ENCODE data around the gene PLAAT4.
"Not testable (repeated sequence)": the region's sequence is repeated elsewhere in the genome, so short reads cannot be mapped to it uniquely, and the experiment has no call there.

Gene PLAAT4

GRCh38 chr11:63537293-63538101 is 889 bp downstream of the PLAAT4 start:
- no peak for DNase-seq (ENCODE audit: low read depth in 1 of 2, low spot score in 1 of 2)

DNA sequence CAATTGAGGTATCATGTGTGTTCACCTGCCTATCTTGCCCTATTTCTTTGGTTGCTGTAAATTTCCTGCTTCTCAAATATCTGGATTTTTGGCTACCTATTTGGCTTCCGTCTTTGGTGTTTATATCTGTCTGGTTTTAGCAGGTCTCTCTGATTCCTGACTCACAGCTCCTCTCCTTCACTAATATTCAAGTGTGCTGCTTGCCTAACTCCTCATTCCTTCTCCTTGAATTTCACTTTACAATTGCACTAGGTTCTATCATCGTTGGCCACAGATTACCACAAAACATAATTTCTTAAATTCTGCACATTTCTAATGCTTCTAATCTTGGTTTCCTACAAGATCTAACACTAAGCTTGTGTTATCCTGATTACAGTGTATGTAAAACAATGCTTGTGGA is 5.9 kb downstream of the PLAAT4 start:
- not testable (repeated sequence) for DNase-seq (ENCODE audit: low read depth in 1 of 2, low spot score in 1 of 2)

DNA sequence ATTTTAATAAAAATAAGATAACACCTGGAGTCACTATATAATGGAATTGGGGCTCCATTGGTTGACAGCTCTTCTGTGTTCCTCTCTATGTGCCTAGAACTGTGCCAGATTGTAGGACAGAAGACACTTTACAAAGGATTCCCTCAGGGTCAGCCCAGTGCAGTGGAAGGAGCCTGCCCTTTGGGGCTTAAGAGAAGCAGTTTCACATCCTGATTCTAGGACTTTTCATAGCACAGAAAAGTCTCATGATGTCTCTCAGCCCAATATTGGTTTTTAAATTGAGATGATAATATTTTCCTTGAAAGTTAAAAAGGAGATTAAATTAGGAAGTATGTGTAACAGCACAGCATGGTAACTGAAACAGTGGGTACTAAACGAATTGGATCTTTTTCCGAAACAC is 7.1 kb downstream of the PLAAT4 start:
- no peak for DNase-seq (ENCODE audit: low read depth in 1 of 2, low spot score in 1 of 2)

GRCh38 chr11:63547061-63547460 is 10.5 kb downstream of the PLAAT4 start:
- DNase-seq (ENCODE audit: low read depth in 1 of 2, low spot score in 1 of 2) = no peak

DNA sequence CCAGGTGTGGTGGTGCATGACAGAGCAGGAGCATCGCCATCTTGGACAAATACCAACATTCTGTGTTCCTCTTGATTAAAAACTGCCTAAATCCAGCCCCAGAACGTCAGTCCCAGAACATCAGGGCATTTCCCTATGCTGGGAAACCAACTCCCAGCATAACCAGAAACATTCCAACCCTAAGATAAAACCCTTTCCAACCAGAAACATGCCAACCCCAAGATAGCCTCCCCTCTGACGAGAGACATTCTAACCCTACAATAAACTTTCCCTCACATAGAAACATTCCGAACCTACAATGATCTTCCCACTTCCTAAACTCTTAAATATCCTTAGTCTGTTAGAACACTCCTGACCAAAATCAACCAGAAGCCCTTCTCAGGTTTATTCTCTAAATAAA is 11.6 kb downstream of the PLAAT4 start:
- DNase-seq (ENCODE audit: low read depth in 1 of 2, low spot score in 1 of 2) = no peak

GRCh38 chr11:63549411-63549810 is 12.8 kb downstream of the PLAAT4 start:
- no peak for DNase-seq (ENCODE audit: low read depth in 1 of 2, low spot score in 1 of 2)

DNA sequence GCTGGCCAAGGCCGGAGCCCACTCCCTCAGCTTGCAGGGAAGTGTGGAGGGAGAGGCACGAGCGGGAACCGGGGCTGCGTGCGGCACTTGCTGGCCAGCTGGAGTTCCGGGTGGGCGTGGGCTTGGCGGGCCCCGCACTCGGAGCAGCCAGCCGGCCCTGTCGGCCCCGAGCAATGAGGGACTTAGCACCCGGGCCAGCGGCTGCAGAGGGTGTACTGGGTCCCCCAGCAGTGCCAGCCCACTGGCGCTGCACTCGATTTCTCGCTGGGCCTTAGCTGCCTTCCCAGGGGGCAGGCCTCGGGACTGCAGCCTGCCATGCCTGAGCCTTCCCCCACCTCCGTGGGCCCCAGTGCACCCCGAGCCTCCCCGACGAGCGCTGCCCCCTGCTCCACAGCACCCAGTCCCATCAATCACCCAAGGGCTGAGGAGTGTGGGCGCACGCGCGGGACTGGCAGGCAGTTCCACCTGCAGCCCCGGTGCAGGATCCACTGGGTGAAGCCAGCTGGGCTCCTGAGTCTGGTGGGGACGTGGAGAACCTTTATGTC is 13.6 kb downstream of the PLAAT4 start:
- not testable (repeated sequence) for DNase-seq (ENCODE audit: low read depth in 1 of 2, low spot score in 1 of 2)

GRCh38 chr11:63551091-63551888 is 14.7 kb downstream of the PLAAT4 start:
- DNase-seq (ENCODE audit: low read depth in 1 of 2, low spot score in 1 of 2) = no peak

- DNase-seq (ENCODE audit: low read depth in 1 of 2, low spot score in 1 of 2) = no peak
Observed at GRCh38 chr11:63551889-63552266, 15.3 kb downstream of the PLAAT4 start.

DNA sequence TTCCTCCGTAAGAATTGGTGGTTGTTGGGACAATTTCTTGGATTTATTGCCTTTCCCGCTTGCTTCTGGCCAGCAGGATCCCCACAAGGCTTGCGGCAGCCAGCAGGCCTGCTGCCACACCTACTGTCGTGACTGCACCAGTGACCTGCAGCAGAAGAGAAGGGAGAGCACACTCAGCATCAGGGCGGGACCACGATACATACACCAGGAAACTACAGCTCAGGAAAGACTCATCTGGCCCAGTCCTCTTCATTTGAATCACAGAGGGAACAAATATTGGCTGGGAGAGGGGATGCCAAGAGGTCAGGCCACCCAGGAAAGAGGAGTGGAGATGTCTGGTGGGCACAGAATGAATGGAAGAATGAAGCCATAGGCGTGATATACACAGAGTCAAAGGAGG is 16.3 kb downstream of the PLAAT4 start:
- no peak for DNase-seq (ENCODE audit: low read depth in 1 of 2, low spot score in 1 of 2)

DNA sequence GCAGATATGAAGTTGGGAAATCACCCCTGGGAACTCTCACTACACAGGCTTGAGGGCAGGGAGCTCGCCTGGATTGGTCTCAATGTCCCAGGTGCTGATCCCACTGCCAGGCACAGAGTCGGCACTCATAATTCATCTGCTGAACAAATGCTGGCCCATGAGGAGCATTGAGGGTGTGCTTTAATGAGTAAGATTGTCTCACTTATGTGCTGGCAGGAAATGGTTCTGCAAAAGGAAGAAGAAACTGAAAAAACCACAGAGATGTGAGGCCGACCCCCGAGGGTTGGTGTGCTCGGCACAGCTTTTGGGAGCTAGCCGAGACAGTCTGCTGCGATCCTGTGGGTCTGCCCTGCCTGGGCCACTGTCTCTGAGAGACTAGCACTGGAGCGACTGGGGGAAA is 17.2 kb downstream of the PLAAT4 start:
- no peak for DNase-seq (ENCODE audit: low read depth in 1 of 2, low spot score in 1 of 2)

GRCh38 chr11:63554877-63555223 is 18.2 kb downstream of the PLAAT4 start:
- DNase-seq (ENCODE audit: low read depth in 1 of 2, low spot score in 1 of 2) = no peak

GRCh38 chr11:63556404-63557013 is 19.9 kb downstream of the PLAAT4 start:
- DNase-seq (ENCODE audit: low read depth in 1 of 2, low spot score in 1 of 2) = no peak

DNA sequence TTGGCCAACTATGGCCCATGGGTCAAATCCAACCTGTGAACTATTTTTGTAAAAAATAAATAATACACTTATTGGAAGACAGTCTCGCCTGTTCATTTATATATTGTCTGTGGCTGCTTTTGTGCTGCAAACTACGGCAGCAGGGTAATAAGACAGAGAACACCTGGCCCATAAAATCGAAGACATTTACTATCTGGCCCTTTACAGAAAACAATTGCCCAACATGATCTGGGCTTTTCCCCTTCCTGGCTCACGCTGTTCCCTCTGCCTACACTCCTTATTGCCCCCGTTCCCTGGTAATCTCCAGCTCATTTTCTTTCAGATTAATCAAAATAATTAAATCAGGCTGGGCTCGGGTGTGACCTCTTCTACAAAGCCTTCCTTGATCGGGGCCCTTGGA is 21.0 kb downstream of the PLAAT4 start:
- DNase-seq (ENCODE audit: low read depth in 1 of 2, low spot score in 1 of 2) = no peak

DNA sequence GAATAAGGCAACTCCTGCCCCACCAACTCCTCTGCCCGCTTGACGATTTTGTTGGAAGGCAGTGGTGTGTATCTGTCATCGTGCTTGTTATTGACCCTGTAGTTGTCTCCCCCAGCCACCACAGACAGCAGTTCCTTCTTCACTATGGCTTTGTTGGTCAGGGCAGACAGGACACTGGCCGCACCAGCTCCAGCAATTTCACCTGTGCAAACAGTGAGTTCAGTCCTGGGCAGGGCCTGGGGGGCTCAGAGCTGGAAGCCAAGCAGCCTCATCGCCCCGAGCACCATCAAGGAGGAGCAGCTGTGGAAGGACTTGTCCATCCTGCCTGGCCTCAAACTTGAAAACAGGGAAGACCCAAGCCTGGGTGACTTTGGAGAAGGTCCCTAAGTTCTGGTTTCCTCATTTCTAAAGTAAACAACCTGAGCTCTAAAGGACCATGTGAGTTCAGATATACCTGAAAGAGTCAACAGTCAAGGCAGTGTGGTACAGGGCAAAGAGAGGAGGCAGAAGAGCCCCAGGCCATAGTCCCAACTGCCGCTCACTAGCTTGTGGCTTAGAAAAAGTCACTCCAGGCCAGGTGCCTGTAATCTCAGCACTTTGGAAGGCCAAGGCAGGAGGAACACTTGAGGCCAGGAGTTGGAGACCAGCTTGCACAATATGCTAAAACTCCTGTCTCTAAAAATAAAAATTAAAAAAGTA is 22.0 kb downstream of the PLAAT4 start:
- no peak for DNase-seq (ENCODE audit: low read depth in 1 of 2, low spot score in 1 of 2)

DNA sequence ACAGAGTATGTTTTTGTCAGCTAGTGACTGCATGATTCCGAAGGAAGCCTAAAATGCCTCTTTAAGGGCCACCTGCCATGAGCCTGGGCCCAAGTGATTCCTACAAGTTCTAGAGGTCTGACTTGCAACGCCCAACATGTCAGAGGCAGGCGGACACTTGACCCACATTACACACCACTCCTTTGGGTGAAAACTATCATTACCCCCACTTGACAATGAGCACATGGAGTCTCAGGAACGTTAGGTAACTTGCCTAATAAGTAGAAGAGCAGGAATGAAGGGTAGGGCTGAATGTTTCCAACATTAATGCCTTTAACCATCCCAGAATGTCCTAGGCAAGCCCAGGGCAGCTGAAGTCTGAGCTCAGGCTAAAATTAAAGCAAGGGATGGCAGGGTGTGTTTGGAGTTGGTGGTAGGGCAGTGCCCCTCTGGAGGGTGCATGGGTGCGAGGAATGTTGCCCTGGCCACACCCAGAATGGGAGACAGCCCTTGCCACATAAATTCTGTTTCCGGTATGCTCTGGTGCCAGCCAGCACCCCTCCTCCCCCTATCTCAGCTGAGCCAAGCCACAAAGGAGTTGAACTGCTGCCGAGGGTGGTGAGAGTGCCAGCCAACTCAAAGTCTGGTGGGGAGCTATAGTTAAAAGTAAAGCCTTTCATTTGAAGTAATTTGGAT is 24.0 kb downstream of the PLAAT4 start:
- DNase-seq (ENCODE audit: low read depth in 1 of 2, low spot score in 1 of 2) = no peak

DNA sequence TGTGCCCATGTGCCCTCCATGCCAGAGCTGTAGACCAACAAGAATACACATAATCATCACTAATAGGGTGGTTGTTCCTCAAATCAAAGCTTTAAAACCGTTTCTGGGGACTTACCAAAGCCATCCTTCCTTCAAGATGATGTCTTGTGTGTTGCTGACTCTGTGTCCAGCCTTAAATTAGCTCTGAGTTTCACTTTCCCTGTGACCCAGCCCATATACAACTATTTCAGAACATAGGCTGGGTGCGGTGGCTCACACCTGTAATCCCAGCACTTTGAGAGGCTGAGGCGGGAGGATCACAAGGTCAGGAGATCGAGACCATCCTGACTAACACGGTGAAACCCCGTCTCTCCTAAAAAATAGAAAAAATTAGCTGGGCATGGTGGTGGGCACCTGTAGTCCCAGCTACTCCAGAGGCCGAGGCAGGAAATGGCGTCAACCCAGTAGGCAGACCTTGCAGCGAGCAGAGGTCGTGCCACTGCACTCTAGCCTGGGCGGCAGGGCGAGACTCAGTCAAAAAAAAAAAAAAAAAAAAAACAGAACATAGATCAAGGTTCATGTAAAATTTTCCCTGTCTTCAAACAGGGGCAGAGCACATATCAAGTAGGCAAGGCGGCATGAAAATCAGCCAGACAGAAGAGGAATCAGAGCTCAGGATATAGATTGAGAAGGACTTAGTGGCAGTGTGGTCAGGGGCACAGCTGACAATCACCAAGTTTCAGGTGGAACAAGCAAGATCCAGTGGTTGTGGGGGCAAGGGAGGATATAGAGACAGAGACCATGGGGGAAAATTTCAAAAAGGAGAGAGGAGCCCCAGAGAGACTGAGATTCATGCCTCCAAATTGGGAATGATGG is 26.8 kb downstream of the PLAAT4 start, which contains the start of gene PLAAT2:
Gene PLAAT2, minus strand, starts transcription at position 179 of the 855 bp plus-strand sequence. Its CDS starts 55 bp downstream, at position 124.
- no peak for DNase-seq (ENCODE audit: low read depth in 1 of 2, low spot score in 1 of 2)

GRCh38 chr11:63564056-63564774 is 27.6 kb downstream of the PLAAT4 start:
- DNase-seq (ENCODE audit: low read depth in 1 of 2, low spot score in 1 of 2) = no peak

- no peak for DNase-seq (ENCODE audit: low read depth in 1 of 2, low spot score in 1 of 2)
Observed at GRCh38 chr11:63564784-63565350, 28.3 kb downstream of the PLAAT4 start.
